OCI-LY7 (cell line): Measurements from ENCODE around the gene MAP3K5.

Experiments used
- CTCF ChIP-seq: fragments of 200-600 bp; sonication (generic); conservative IDR thresholded peaks from 2 replicates; pipeline ENCODE4 v1.5.1; 2014; ENCODE audit warnings: mild to moderate bottlenecking, antibody characterized with exemption, low read length, moderate library complexity, mixed read lengths
- EZH2phosphoT487 ChIP-seq: fragments of 200-600 bp; sonication (generic); IDR thresholded peaks from 2 replicates; pipeline ENCODE4 v1.6.1; 2018; ENCODE audit warnings: low read depth, borderline replicate concordance, mild to moderate bottlenecking, mixed run types, antibody characterized with exemption, low read length, moderate library complexity, mixed read lengths

GRCh38 chr6:136535880-136536650 is 256.2 kb downstream of the MAP3K5 start:
- no peak for TF ChIP-seq CTCF
- TF ChIP-seq EZH2phosphoT487 = no peak
